ENCODE results near the gene VPS72. TPM values are rescaled to one million over a fixed set of nuclear protein-coding genes. Genes with fewer than 3 reads are reported as not detected.

Gene VPS72, protein sequence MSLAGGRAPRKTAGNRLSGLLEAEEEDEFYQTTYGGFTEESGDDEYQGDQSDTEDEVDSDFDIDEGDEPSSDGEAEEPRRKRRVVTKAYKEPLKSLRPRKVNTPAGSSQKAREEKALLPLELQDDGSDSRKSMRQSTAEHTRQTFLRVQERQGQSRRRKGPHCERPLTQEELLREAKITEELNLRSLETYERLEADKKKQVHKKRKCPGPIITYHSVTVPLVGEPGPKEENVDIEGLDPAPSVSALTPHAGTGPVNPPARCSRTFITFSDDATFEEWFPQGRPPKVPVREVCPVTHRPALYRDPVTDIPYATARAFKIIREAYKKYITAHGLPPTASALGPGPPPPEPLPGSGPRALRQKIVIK
- polyA plus RNA-seq (2012; ENCODE audit: insufficient read depth, insufficient read length, low read depth), result 122 TPM

DNA sequence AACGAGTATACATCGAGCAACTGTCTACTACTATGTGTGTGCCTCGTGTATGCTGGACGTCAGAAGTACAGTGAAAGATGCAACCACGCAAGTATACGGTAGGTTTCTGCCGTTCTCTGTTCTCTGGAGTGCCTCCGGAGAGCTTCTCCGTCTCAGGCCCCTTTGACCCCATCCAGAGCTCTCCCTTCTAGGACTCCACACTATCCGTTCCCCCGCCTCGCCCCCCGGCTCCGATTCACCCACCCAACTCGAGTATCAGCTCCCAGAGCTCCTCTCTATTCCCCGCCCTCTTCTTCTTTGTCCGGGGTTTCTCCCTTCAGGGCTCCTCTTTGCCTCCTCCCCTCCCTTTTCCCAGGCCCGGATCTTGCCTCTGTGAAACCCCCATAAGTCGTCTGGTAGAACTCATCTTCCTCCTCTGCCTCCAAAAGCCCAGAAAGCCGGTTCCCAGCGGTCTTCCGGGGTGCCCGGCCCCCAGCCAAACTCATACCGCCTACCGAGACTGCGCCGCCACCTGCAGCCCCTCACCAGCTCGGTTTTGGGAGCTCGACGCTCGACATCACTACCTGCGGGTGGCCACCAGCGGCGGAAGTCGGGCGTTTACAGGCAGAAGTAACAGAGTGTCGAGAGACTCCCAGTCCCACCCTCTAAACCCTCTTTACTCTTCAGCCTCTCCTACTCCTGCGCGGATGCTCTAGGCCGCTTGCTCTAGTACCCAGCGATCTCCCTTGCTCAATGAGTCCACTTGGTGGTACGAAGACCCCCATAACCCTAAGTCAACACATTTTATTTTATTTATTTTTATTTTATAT, at the start of gene VPS72:
TSS of gene VPS72 (minus strand) at position 561 of the 809 bp plus-strand sequence. CDS start at position 485, 76 bp downstream.
- Histone ChIP-seq H3K4me1 (no peaks in the 10 kb centered on the region), H3K27me3 (no peaks in the 10 kb centered on the region), H3K4me3 (ENCODE audit: low read depth, low read length) (peak within 1 kb of the TSS; percentile 79), H3K9me3 (no peaks in the 10 kb centered on the region), H3K36me3 (peaks cover 13% of the 10 kb centered on the region)
- TF ChIP-seq, protein P1, sequence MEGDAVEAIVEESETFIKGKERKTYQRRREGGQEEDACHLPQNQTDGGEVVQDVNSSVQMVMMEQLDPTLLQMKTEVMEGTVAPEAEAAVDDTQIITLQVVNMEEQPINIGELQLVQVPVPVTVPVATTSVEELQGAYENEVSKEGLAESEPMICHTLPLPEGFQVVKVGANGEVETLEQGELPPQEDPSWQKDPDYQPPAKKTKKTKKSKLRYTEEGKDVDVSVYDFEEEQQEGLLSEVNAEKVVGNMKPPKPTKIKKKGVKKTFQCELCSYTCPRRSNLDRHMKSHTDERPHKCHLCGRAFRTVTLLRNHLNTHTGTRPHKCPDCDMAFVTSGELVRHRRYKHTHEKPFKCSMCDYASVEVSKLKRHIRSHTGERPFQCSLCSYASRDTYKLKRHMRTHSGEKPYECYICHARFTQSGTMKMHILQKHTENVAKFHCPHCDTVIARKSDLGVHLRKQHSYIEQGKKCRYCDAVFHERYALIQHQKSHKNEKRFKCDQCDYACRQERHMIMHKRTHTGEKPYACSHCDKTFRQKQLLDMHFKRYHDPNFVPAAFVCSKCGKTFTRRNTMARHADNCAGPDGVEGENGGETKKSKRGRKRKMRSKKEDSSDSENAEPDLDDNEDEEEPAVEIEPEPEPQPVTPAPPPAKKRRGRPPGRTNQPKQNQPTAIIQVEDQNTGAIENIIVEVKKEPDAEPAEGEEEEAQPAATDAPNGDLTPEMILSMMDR (IDR thresholded peaks at IDR 0.05; ENCODE audit: low read depth, low read length), result no peak
- peak; percentile 89 for DNase-seq

DNA sequence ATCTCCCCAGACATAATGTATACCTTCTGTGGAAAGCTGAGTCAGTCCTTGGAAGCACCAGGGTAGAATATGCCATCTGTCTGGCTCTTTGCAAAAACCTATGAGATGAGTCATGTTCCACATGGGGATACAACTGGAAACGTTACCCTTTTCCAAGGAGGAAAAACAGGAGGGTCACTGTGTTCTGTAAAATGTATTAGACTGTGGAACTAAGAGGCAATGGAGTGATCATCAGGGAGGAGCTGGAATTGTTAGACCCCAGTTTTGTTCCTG, 48.4 kb upstream of the VPS72 start:
- Histone ChIP-seq H3K4me3 (ENCODE audit: low read depth, low read length) (no peak overlapping the region), H3K4me1 (no peaks in the 10 kb centered on the region), H3K27me3 (no peaks in the 10 kb centered on the region), H3K9me3 (no peaks in the 10 kb centered on the region), H3K36me3 (peaks cover 100% of the 10 kb centered on the region)
- DNase-seq, result no peak
- TF ChIP-seq, protein P1 (IDR thresholded peaks at IDR 0.05; ENCODE audit: low read depth, low read length), result no peak

DNA sequence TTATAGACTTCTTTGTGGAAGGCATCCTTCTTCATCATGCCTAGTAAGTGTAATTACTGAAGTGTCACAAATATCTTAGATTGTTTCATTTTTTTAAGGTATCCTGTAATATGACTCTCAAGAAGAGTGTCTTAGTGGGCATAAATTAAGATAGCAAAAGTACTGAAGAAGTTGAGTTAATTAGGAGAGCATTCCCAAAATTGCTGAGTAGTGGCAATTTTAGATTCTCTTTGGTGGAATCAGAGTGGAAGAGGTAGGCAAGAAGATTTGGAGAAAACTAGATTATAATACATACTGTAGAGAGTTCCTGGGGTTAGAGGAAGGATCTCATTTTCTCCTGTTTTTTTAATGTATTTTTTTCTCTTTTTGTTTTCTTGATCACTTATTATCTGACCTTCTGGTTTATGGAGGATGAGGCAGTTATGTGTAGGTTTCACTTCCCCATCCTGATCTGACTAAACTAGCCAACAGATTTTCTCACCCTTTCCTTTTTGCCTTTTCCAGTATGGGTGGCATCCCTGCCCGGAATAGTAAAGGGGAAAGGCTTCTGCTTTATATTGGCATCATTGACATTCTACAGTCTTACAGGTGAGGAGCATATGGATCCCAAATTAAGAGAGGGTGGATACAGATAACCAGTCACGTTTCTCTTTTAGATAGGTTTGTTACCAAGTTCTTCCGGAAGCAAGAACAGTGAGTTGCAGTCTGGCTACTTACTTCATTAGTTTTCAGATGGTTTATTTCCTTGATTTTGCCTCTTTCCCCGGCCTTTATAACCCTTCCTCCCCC, 47.9 kb upstream of the VPS72 start:
- no peak for DNase-seq
- no peak overlapping the region for H3K4me3 ChIP-seq (ENCODE audit: low read depth, low read length)
- H3K27me3 ChIP-seq, result no peaks in the 10 kb centered on the region
- no peaks in the 10 kb centered on the region for H3K4me1 ChIP-seq
- TF ChIP-seq, protein P1 (IDR thresholded peaks at IDR 0.05; ENCODE audit: low read depth, low read length), result no peak
- H3K9me3 ChIP-seq, result no peaks in the 10 kb centered on the region
- peaks cover 100% of the 10 kb centered on the region for H3K36me3 ChIP-seq

DNA sequence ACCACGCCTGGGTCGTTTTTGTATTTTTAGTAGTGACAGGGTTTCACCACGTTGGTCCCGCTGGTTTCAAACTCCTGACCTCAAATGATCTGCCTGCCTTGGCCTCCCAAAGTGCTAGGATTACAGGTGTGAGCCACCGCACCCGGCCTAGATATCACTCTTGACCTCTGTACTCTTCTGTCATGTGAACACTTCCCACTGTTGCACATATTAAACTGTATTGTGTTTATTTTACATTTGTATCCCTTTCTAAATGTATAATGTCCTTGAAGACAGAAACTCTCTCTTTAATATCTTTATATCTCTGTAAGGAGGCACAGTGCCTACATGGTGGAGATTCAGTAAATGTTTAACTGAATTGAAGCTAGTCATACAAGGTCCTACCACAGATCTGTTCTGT, 45.2 kb upstream of the VPS72 start:
- Histone ChIP-seq H3K4me3 (ENCODE audit: low read depth, low read length) (no peak overlapping the region), H3K9me3 (no peaks in the 10 kb centered on the region), H3K36me3 (peaks cover 100% of the 10 kb centered on the region), H3K27me3 (no peaks in the 10 kb centered on the region), H3K4me1 (no peaks in the 10 kb centered on the region)
- TF ChIP-seq, protein P1 (IDR thresholded peaks at IDR 0.05; ENCODE audit: low read depth, low read length), result no peak
- no peak for DNase-seq

DNA sequence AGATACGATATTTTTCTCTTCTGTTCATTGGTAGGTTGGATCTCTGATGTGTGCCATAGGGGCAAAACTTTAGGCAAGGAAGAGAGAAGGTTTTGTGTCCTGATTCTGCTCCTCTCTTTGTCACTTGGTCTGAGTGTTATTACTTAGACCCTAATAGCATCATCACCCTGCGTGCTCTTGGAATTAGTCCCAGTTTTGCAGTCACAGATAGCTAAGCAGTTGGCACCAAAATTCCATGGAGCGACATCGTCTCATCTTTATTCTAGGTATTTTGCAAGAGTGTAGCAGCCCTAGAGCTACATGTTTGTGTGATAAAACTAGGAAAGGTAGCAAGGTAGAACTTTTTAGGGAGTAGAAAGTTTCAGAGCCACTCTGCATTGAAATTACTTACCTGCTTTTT, 32.1 kb upstream of the VPS72 start:
- Histone ChIP-seq H3K4me3 (ENCODE audit: low read depth, low read length) (no peak overlapping the region), H3K4me1 (no peaks in the 10 kb centered on the region), H3K36me3 (peaks cover 22% of the 10 kb centered on the region), H3K27me3 (no peaks in the 10 kb centered on the region), H3K9me3 (no peaks in the 10 kb centered on the region)
- DNase-seq, result no peak
- TF ChIP-seq, protein P1 (IDR thresholded peaks at IDR 0.05; ENCODE audit: low read depth, low read length), result no peak

Measured in BE2C (cell line).